LoVo (cell line): ENCODE results near the gene CDKN2B-AS1.
"Not testable (repeated sequence)": the region's sequence is repeated elsewhere in the genome, so short reads cannot be mapped to it uniquely, and the experiment has no call there.

Source experiments
- DNase-seq: peaks from one replicate; pipeline ENCODE4 v3.0.0-alpha.2; 2016; ENCODE audit warnings: low spot score

Gene CDKN2B-AS1

DNA sequence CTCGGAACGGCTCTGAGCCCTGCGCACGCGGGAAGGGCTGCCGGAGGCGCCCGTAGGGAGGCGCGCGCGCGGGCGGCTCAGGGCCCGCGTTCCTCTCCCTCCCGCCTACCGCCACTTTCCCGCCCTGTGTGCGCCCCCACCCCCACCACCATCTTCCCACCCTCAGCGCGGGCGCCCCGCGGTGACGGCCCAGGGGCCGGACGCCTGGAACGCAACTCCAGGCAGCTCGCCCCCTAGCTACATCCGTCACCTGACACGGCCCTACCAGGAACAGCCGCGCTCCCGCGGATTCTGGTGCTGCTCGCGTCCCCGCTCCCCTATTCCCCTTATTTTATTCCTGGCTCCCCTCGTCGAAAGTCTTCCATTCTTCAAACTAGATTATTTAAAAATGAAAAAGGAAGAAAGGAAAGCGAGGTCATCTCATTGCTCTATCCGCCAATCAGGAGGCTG lies at the start of gene CDKN2B-AS1:
TSS of gene CDKN2B-AS1 (plus strand) at position 236 of the 450 bp plus-strand sequence.
- DNase-seq: peak; percentile 57

DNA sequence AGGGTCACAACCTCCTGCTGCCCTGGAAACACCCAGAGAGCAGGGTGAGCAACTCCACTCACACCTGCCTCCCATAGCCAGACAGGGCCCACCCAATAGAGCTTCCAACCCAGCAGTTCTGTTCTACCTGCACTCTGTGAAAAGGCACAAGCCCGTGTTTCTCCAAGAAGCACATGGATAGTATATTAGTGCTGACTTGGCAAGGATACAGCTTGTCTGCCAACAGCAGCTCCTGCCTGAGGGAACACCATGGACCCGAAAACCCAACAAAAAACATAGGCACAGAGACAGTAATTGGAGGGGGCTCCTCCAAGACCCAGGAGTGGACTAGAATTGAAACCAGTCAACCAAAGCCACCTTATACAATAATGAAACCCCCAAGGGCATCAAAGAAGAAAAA lies 49.0 kb upstream of the CDKN2B-AS1 start:
- no peak for DNase-seq

DNA sequence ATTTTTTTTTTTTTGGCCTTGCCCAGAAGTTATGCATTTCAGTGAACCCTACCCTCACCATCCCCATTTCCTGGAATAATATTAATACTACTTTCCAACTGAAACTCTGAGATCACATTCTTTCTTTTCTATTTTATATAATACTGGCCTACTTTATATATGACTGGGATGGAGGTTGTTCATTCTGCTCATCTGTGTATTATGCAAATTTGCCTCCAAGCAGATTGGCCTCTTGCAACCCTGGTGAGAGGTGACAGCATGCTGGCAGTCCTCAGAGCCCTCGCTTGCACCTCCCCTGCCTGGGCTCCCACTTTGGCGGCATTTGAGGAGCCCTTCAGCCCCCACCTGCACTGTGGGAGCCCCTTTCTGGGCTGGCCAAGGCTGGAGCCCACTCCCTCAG lies 35.8 kb upstream of the CDKN2B-AS1 start:
- no peak for DNase-seq

GRCh38 chr9:21959268-21959667 lies 35.3 kb upstream of the CDKN2B-AS1 start:
- DNase-seq: not testable (repeated sequence)

DNA sequence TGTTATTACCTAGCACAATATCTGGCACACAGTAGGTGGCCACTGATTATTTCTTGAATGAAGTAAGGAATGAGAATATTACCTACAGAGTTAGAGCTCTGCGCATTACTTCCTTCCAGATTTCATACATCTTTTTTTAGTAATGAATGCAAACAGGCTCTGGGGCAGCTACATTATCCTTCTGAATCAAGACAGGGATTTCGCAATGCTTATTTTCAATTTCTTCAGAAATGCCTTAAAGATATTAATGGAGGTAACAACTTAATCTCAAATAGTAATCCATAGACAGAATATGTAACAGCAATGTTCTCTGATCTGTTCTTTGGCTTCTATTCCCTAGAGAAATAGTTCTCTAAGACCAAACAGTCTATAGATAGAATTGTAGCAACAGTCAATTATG lies 33.0 kb upstream of the CDKN2B-AS1 start:
- no peak for DNase-seq

- no peak for DNase-seq
Observed at GRCh38 chr9:21964925-21965385, 29.6 kb upstream of the CDKN2B-AS1 start.

GRCh38 chr9:21965401-21965951 lies 29.1 kb upstream of the CDKN2B-AS1 start:
- DNase-seq: no peak

DNA sequence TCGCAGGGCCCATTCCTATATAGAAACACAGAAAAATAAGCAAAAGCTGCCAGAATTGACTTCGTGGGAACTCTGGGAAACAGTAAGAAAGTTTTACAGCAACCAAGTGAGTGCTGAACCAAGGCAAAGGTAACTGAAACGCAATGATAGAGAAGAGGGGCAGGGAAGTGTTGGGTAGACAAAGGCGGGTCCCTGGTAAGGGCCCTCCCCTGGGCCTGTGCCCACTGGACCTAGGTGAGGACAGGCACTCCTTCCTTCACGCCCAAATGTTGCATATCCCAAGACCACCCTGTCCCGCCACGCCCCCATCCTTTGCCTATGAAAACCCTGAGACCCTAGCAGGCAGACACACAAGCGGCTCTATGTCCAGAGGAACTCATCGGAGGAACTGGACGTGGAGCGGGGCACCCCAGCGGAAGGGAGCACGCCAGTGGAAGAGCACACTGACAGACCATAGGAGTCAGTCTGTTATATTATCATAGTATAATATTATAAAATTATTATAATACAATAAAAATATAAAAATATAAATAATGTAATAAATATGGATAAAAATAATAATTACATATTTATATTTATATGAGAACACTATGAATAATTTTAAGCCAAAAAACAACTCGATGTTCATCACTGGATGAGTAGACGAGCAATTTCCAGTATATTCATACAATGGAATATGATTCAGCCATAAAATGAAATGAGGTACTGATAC lies 28.3 kb upstream of the CDKN2B-AS1 start:
- DNase-seq: no peak

DNA sequence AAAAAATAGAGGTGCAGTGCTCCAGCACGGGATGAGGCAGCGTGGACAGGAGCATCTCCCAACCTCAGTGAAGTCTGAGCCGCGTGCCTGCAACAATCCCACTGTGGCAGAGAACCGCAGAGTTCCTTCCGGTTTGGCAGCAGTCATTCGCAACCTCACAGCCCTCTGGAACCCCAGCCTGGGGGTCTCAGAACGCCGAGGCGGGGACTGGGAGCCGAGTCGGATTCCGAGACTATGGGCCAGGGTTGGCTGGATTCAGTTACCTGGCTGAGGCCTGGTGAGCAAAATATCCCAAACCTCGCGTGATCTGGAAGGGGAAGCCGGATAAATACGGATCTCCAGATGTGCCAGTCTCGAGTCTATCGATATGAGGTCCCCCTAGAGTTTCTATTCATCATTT lies 27.4 kb upstream of the CDKN2B-AS1 start:
- DNase-seq: no peak

- no peak for DNase-seq
Observed at GRCh38 chr9:21967702-21968101, 26.9 kb upstream of the CDKN2B-AS1 start.

DNA sequence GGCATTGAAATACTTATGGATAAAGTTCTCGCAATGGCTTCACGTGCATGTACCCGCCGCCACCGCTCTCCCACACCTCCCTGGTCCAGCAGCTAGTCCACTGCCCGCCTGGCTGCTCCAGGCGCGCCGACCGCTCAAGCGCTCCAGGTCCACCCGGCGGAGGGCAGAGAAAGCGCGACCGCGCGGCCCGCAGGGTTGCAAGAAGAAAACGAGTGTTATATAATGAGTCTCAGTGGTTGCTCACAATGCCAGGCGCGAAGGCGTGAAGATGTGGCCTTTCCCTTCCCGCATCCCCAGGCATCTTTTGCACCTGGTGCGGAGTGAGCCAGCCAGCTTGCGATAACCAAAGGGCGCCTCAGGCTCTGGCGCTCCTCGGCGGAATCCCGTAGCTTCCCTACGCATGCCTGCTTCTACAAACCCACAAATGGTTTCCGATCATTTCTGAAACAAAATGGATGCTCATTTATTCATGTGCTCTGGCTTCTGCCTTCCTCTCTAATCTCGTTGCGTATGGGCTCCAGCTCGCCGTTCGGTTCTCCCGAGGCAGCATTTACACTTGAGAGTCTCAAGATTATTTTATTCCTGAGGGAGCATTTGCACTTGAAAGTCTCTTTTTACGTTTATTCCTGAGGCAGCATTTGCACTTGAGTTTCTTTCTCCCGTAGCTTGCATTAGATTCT lies 26.1 kb upstream of the CDKN2B-AS1 start:
- DNase-seq: no peak

- DNase-seq: no peak
Observed at GRCh38 chr9:21969011-21969940, 25.3 kb upstream of the CDKN2B-AS1 start.

DNA sequence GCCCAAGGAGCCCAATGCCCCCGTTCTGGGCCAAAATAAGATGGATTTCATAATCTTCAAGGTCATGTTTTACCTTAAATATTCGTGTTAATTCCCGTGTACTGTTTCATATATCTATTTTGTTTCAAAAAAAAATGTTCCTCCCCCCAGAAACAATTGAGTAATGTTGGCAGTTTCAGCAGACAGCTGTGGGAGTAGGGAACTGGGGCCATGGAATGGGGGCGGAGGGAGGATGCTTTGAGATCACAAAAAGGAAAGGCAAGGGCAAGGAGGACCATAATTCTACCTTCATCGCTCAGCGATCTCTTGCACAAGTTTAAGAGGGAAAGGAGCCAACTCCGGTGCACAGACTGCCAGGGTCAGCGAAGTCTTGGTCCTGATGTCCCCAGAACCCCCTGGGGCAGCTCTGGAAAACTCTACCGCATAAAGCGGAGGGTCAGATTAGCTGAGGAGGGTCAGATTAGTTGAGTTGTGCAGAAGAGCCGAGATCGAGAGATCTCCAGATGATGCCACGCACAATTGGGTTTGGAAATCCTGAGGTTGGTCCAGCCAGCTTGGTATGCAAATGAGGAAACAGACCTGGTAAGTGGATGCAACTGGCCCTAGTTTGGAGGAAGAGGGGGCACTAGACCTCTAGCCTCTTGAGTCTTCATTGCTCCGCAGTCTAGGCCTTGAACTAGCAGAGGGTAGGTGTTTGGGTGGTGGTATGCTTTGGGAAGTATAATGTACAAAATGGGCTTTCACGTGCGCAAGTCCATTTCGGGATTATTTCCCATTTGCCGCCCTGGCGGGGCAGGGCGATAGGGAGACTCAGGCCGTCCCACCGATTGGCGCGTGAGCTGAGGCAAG lies 24.4 kb upstream of the CDKN2B-AS1 start:
- no peak for DNase-seq

- DNase-seq: no peak
Observed at GRCh38 chr9:21970800-21971640, 23.6 kb upstream of the CDKN2B-AS1 start.

DNA sequence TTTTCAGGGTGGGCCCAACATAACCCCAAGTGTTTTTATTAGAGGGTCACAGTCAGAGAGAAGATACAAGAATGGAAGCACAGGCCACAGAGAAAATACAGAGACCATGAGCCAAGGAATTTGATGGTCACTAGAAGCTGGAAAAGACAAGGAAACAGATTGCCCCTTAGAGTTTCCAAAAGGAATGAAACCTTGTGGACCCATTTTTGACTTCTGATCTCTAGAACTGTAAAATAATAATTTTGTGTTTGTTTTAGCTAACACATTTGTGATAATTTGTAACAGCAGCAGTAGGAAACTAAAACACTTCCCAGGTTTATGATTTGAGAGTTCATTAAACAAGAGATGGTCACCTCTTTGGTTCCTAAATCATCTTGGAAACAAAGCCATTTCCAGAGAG lies 22.2 kb upstream of the CDKN2B-AS1 start:
- DNase-seq: no peak

GRCh38 chr9:21974343-21974721 lies 20.3 kb upstream of the CDKN2B-AS1 start:
- DNase-seq: no peak

GRCh38 chr9:21974722-21975409 lies 19.7 kb upstream of the CDKN2B-AS1 start:
- DNase-seq: peak; percentile 16

GRCh38 chr9:21976334-21976875 lies 18.2 kb upstream of the CDKN2B-AS1 start:
- no peak for DNase-seq

GRCh38 chr9:21982391-21982790 lies 12.2 kb upstream of the CDKN2B-AS1 start:
- DNase-seq: no peak
